Stimulated activated CD4-positive, alpha-beta T cell treated with anti-CD3 and anti-CD28 coated beads, Interleukin-1b, Interleukin-23, amount 100 ng/mL, for 4 hours (primary cell): ENCODE data around the gene MRC2.
"Not testable (repeated sequence)": the region's sequence is repeated elsewhere in the genome, so short reads cannot be mapped to it uniquely, and the experiment has no call there.

ENCODE experiments used
- DNase-seq, 2 donors: peaks; one replicate each; pipeline ENCODE4 v3.0.0-alpha.2; 2020; ENCODE audit warnings: low read depth in 2 of 2

Gene MRC2

DNA sequence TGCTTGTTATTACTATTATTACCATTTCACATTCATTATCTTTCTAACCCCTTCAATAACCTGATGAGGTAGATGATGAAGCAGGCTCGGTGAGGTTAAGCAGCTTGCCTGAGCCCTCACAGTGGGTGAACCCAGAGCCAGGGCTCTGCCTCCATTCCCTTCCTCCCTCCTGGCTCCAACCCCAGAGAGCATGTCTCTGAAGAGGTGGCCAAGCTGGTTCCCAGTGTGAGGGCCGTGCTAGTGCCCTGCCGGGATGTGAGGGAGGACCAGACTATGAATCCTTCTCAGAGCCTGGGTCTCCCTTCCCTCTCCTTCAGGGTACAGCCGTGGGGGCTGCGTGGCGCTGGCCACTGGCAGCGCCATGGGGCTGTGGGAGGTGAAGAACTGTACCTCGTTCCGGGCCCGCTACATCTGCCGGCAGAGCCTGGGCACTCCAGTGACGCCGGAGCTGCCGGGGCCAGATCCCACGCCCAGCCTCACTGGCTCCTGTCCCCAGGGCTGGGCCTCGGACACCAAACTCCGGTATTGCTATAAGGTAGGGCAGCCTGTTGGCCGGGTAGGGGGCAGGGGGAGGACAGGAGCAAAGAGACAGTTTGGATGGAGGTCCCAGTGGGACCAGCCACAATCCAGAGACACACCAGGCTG, 49.6 kb downstream of the MRC2 start:
- no peak for DNase-seq

DNA sequence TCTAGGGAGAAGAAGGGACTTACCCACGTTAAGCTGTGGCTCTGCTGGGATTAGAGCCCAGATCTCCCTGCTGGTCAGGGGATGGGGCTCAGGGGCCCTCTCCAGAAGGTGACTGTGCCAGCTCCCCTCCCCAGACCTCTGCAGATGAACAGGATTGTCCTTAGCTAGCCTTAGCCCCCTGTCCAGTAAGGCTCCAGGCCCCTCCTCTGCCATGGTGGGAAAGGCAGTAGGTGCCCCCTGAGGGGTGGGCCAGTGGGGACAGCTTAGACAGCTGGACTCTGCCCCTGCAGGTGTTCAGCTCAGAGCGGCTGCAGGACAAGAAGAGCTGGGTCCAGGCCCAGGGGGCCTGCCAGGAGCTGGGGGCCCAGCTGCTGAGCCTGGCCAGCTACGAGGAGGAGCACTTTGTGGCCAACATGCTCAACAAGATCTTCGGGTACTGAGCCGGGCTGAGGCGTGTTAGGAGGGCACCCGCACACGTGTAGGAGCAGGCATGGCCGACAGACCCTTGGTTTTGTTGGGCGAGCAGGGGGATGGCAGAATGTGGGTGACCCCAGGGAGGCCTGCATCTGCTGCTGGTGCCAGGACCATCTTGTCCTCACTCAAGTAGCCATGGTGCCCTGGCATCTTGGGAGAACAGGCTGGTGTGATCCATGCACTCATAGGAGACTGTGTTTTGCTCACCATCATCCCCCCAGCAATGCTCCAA, 50.9 kb downstream of the MRC2 start:
- no peak for DNase-seq

DNA sequence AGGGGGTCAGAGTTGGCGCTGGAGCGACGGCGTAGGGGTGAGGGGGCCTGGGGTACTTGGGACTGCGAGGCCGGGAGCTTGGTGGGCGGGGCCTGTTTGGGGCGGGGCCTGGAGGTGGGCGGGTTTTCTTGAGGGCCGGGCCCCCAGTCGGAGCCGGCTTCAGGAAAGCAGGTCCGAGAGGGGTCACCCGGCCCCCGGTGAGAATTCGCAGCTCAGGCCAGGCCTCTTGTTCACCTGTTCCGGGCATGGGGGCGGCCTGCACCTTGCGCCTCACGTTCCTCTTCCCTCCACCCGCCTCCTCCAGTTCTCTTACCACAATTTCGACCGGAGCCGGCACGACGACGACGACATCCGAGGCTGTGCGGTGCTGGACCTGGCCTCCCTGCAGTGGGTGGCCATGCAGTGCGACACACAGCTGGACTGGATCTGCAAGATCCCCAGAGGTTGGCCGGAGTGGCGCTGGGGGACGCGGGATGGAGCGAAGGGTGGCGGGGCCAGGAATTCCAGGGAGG, 52.5 kb downstream of the MRC2 start:
- DNase-seq: no peak

DNA sequence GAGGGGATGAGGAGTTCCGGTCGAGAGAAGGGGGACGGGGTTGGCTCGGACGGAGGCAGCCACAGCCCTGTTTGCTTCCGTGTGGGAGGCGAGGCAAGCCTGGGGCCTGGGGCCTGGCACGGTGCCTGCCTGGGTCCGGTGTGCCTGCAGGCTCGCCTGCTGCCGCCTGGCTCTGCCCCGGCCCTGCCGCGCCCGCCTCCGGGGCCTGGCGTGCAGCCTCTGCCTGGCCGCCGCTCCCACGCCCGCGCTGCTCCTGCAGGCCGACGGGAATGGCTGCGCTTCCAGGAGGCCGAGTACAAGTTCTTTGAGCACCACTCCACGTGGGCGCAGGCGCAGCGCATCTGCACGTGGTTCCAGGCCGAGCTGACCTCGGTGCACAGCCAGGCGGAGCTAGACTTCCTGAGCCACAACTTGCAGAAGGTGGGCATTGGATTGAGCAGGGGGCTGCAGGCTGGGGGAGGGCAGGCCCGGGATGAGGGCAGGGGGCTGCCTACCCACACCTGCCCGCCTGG, 53.1 kb downstream of the MRC2 start:
- no peak for DNase-seq

DNA sequence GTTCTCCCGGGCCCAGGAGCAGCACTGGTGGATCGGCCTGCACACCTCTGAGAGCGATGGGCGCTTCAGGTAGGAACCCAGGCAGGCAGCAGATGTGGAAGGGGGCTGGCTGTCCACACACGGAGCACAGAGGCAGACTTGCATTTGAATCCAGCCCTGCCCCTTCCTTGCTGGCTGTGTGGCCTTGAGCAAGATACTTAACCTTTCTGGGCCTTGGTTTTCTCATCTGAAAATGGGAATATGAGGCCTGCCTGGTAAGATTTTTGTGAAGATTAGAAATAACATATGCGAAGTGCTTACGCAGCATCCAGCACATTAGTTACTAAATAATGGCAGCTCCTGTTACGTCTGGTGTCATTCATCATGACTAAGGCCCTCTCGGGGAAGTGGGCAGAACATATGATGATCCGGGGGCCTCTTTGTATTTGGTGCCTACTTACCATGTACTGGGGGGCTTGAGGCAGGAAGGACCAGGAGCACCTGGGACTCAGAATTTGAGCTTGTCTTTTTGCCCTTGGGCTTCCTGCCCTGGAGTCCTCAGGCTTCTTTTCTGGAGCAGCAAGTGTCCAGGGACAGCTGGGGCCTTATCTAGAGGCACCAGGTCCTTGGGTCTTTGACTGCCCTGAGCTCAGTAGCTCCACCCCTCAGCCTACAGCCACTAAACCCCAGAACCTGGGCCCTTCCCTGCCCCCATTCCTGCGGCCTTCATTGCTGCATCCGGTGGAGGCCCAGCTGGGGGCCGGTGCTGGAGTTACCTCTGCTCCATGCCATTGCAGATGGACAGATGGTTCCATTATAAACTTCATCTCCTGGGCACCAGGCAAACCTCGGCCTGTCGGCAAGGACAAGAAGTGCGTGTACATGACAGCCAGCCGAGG, 53.8 kb downstream of the MRC2 start:
- no peak for DNase-seq

DNA sequence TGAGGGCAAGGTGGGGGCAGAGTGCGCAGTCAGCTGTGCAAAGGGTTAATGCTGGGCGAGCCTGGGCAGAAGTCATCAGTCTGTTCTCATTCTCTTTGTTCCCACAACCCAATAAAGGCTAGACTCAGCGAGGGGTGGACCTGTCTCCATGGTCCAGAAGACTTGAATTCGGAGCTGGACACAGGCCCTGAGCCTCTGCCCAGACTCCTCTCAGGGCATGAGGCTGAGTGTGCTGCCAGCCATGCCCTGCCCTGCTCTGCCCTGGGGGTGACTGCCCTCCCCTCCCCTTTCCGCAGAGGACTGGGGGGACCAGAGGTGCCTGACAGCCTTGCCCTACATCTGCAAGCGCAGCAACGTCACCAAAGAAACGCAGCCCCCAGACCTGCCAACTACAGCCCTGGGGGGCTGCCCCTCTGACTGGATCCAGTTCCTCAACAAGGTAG, 54.5 kb downstream of the MRC2 start:
- DNase-seq: no peak

DNA sequence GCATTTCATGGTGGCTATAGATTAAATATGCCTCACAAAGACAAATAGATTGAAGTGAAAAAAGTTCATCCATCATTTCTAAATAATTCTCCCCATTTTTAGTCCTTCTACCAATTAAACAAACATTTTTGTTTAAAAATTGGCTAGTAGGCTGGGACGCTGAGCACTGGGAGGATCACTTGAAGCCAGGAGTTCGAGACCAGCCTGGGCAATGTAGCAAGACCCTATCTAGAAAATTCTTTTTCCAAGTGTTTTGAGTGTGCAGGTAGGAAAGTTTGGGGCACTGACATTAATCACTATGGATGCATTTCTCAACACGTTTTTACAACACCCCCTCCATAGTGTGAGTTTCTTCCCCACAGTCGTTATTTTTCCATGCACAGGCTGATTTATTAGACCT, 56.7 kb downstream of the MRC2 start:
- no peak for DNase-seq

DNA sequence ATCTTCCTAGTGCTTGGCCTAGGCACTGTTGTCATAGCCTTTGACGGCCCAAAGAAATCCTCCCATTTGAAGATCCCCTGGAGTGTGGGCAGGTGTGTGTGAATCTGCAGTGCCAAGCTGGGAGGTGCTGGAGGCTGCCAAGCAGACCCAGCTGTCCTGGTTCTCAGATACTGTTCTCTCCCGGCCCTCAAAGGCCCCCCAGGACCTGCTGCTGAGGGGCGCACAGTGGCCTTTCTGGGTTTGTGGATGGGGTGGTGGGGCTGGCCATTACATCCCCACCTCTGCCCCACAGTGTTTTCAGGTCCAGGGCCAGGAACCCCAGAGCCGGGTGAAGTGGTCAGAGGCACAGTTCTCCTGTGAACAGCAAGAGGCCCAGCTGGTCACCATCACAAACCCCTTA, 60.5 kb downstream of the MRC2 start:
- no peak for DNase-seq

DNA sequence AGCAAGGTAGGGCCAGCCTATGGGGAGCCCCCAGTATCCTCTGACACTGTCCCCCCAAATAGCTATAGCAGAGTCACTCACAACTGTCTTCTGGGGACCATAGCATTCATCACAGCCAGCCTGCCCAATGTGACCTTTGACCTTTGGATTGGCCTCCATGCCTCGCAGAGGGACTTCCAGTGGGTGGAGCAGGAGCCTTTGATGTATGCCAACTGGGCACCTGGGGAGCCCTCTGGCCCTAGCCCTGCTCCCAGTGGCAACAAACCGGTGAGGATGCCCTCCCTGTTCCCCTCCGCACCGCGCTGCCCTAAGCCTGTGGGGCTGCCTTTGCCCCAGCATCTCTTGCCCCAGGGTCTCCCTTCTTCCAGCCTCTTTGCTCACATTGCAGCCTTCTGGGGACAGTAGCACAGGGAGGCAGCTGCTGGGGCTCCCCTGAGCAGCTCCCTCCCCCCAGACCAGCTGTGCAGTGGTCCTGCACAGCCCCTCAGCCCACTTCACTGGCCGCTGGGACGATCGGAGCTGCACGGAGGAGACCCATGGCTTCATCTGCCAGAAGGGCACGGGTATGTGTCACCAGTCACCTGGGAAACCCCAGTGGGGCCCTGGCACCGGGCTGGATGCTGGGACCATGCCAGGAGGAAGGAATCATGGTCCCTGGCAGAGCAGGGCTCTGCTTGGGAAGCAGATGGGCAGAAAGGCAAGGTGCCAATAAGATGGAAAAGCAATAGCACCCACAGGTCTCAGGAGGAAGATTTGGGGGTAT, 61.1 kb downstream of the MRC2 start:
- no peak for DNase-seq

DNA sequence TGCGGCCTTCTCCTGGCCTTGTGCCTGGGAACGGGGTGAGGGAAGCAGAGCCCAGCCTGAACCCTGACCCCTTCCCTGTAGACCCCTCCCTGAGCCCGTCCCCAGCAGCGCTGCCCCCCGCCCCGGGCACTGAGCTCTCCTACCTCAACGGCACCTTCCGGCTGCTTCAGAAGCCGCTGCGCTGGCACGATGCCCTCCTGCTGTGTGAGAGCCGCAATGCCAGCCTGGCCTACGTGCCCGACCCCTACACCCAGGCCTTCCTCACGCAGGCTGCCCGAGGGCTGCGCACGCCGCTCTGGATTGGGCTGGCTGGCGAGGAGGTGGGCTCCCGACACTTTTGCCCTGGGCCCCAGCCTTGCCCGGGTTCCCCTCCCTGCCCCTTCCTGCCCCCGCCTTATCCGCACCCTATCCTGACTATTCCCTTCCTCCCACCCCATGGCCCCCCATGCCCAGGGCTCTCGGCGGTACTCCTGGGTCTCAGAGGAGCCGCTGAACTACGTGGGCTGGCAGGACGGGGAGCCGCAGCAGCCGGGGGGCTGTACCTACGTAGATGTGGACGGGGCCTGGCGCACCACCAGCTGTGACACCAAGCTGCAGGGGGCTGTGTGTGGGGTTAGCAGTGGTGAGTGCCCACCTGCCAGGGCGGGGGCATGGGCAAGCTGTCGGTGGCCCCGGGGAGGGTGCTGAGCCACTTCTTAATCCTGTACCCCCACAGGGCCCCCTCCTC, 62.1 kb downstream of the MRC2 start:
- no peak for DNase-seq

DNA sequence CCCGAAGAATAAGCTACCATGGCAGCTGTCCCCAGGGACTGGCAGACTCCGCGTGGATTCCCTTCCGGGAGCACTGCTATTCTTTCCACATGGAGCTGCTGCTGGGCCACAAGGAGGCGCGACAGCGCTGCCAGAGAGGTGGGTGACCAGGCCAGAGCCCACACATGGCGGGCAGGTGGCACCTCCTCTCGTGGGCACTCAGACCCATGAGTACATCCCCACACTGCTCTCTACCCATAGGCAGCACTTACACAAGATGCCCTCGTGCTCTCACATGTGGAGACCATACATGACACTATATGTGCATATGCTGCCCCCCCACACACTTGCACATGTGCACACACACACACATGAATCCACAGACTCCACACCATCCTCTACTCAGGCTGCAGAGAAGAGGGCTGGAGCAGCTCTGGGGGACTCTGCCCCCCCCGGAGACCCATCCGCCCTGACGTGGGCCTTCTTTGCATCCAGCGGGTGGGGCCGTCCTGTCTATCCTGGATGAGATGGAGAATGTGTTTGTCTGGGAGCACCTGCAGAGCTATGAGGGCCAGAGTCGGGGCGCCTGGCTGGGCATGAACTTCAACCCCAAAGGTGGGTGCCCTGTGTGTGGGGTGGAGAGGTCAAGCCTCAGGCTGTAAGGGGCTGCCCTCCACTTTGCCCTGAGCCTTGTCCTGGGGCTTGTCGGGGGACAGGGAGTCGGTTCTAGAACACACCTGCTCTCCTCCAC, 62.9 kb downstream of the MRC2 start:
- no peak for DNase-seq

DNA sequence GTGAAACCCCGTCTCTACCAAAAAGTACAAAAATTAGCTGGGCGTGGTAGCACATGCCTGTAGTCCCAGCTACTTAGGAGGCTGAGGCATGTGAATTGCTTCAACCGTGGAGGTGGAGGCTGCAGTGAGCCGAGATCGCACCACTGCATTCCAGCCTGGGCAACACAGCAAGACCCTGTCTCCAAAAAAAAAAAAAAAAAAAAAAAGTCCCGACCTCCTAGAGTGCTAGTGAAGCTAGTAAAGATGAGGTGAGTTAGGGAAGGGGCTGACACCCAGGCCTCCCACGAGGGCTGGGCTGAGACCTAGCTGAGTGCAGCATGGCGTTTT, 64.1 kb downstream of the MRC2 start:
- not testable (repeated sequence) for DNase-seq

DNA sequence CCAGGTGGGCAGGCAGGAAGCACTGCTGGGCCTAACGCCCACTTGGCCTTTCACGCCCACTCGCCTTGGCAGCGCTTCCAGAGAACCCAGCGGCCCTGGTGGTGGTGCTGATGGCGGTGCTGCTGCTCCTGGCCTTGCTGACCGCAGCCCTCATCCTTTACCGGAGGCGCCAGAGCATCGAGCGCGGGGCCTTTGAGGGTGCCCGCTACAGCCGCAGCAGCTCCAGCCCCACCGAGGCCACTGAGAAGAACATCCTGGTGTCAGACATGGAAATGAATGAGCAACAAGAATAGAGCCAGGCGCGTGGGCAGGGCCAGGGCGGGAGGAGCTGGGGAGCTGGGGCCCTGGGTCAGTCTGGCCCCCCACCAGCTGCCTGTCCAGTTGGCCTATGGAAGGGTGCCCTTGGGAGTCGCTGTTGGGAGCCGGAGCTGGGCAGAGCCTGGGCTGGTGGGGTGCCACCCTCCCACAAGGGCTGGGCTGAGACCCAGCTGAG, 64.7 kb downstream of the MRC2 start:
- no peak for DNase-seq

DNA sequence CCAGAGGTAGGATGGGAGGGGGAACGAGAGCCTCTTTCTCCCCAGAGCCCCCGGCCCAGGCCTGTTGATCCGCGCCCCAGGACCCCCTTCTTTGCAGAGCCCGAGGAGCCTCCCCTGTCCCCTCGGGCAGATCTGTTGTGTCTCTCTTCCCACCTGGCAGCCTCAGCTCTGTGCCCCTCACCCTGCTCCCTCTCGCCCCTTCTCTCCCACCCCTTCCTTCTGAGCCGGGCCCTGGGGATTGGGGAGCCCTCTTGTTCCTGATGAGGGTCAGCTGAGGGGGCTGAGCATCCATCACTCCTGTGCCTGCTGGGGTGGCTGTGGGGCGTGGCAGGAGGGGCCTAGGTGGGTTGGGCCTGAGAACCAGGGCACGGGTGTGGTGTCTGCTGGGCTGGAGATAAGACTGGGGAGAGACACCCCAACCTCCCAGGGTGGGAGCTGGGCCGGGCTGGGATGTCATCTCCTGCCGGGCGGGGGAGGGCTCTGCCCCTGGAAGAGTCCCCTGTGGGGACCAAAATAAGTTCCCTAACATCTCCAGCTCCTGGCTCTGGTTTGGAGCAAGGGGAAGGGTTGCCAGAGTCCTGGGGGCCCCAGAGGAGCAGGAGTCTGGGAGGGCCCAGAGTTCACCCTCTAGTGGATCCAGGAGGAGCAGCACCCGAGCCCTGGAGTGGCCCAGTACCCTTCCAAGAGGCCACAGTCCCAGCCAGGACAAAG, 65.4 kb downstream of the MRC2 start:
- no peak for DNase-seq

DNA sequence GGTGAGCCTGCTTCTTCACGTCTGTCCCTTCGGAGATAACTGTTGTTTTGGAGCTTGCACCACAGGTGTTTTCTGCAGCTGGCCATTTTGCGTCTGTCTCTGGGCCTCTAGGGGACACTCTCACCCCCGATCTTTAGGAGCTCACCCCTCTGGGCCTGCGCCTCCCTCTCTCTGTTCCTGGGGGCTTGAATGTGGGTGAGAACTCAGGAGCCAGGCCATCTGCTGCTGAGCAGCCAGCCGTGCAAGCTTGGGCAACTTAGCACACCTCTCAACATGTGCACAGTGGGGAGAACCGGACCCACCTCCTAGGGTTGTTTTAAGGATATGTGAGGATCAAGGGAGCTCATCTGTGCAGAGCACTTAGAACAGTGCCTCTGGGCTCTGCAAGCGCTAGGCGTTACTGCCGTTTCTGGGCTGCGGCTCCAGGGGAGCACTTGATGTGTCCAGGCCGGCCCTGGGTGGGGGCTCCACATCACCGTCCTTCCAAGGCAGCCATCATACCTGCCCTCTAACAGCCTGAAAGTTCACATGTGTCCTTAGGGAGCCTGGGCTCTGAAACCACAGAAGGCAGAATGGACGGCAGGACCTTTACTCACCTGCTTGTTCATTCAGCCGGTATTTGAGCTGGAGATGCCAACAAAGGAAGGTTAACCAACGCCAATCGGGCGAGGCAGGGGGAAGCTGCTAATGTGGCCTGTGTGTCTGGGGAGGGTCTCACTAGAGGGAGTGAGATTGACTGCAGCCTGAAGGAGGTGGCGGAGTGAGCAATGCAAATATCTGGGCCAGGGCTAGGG, 66.3 kb downstream of the MRC2 start:
- DNase-seq: no peak

DNA sequence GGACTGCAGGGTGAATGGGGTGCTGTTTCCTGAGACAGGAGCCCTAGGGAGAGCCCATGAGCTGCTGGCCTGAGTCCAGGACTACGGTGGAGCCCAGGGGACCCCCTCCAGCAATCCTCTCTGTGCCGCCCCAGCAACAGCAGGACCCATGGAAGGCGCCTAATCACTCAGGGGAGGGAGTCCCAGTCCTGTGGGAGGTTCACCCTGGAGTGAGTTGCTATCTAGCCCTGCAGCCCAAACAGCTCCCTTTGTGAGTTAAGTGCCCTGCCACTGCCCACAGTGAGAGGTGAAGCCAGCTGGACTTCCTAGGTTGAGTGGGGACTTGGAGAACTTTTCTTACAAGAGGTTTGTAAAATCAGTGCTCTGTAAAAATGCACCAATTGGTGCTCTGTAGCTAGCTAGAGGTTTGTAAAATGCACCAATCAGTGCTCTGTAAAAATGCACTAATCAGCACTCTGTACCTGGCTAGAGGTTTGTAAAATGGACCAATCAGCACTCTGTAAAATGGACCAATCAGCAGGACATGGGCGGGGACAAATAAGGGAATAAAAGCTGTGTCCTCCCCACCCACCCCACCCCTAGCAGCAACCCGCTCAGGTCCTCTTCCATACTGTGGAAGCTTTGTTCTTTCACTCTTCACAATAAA, 67.7 kb downstream of the MRC2 start:
- not testable (repeated sequence) for DNase-seq

DNA sequence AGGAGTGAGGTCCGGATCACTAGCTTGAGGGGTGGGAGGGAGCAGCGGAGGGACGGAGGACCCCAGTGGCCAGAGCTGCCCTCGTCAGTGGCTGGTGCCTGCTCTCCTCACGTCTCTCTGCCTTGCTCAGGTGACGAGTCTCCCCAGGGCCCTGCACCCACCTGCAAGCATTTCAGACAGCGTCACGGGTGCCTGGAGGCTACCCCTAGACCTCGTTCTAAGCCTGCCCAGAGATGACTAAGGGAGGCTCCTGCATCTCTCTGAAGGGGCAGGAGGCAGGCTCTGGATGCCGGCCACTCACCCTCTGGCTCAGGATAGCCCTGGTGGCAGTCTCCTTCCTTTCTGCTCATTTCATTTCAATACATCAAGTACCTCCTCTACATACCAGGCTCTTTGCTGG, 68.8 kb downstream of the MRC2 start:
- DNase-seq: no peak
